Urothelium cell line (cell line): ENCODE measurements around the gene UGT1A10.

Source experiments
- DNase-seq: peaks from one replicate; pipeline ENCODE4 v3.0.0; 2011; ENCODE audit warnings: low spot score, mixed read lengths
- FAIRE-seq: peaks from 2 replicates; lab custom pipeline; 2011; peaks lifted over from hg19 to GRCh38; lab: Jason Lieb, UNC

Gene UGT1A10

GRCh38 chr2:233819884-233820773 lies 183.9 kb downstream of the UGT1A10 start:
- DNase-seq = no peak
- no peak for FAIRE-seq

GRCh38 chr2:233820774-233821105 lies 184.5 kb downstream of the UGT1A10 start:
- DNase-seq = no peak
- no peak for FAIRE-seq

- FAIRE-seq (no peak), DNase-seq (no peak)
Measured at GRCh38 chr2:233821196-233821595, 184.9 kb downstream of the UGT1A10 start.

GRCh38 chr2:233821709-233822100 lies 185.5 kb downstream of the UGT1A10 start:
- DNase-seq (no peak), FAIRE-seq (no peak)

GRCh38 chr2:233822101-233822771 lies 186.0 kb downstream of the UGT1A10 start:
- no peak for FAIRE-seq
- DNase-seq = no peak
